Mucosa of gallbladder (tissue), 1 donor: Measurements from ENCODE around the gene MSI2. TPM values are rescaled to one million over a fixed set of nuclear protein-coding genes. Genes with fewer than 3 reads are reported as not detected.
A peak's percentile ranks its signal among the peaks of the same experiment; 100 is the strongest.

Experiments used
- DNase-seq: peaks from one replicate; pipeline ENCODE4 v3.0.0-alpha.2; 2020; ENCODE audit warnings: low spot score
- total RNA-seq: library from RNA; stranded (reverse); gene quantifications from one replicate; pipeline ENCODE4 v1.2.1, GENCODE V29; 2021
- donor health status: DM: no; HTN: no; CAD: no.

The MSI2 gene
- total RNA-seq, 1 donor from 2014 or later: 133 TPM

- DNase-seq: peak; percentile 48
These were observed 317.8 kb downstream of the MSI2 start for GRCh38 chr17:57574040-57574513.

- DNase-seq: no peak
These were observed 320.4 kb downstream of the MSI2 start for GRCh38 chr17:57576744-57577143.

GRCh38 chr17:57577751-57578607 is 321.7 kb downstream of the MSI2 start:
- peak; percentile 38 for DNase-seq

- DNase-seq: no peak
These were observed 322.4 kb downstream of the MSI2 start for GRCh38 chr17:57578608-57579225.

- DNase-seq: no peak
These were observed 322.9 kb downstream of the MSI2 start for GRCh38 chr17:57579245-57579644.

GRCh38 chr17:57580055-57580739 is 323.9 kb downstream of the MSI2 start:
- DNase-seq: no peak

- DNase-seq: no peak
These were observed 326.8 kb downstream of the MSI2 start for GRCh38 chr17:57582881-57583756.

GRCh38 chr17:57584050-57584551 is 327.8 kb downstream of the MSI2 start:
- DNase-seq: no peak

- no peak for DNase-seq
These were observed 329.2 kb downstream of the MSI2 start for GRCh38 chr17:57585341-57586195.

GRCh38 chr17:57586196-57586740 is 329.9 kb downstream of the MSI2 start:
- DNase-seq: no peak

GRCh38 chr17:57586742-57587141 is 330.4 kb downstream of the MSI2 start:
- no peak for DNase-seq

- no peak for DNase-seq
These were observed 331.1 kb downstream of the MSI2 start for GRCh38 chr17:57587193-57587969.

GRCh38 chr17:57588086-57588485 is 331.8 kb downstream of the MSI2 start:
- DNase-seq: no peak

GRCh38 chr17:57589151-57590034 is 333.1 kb downstream of the MSI2 start:
- no peak for DNase-seq

- no peak for DNase-seq
These were observed 337.6 kb downstream of the MSI2 start for GRCh38 chr17:57593739-57594462.

GRCh38 chr17:57594767-57595166 is 338.4 kb downstream of the MSI2 start:
- DNase-seq: no peak

- no peak for DNase-seq
These were observed 339.1 kb downstream of the MSI2 start for GRCh38 chr17:57595426-57595825.
